HG03432 (cell line): Measurements from ENCODE around the gene MPP3.
"Not testable (repeated sequence)": the region's sequence is repeated elsewhere in the genome, so short reads cannot be mapped to it uniquely, and the experiment has no call there.

ENCODE experiments used
- ATAC-seq: cut with Tn5 transposase; IDR thresholded peaks from one replicate; pipeline ENCODE4 v1.9.1; 2021; ENCODE audit warnings: mild to moderate bottlenecking, moderate library complexity; ENCODE audit not compliant: unreplicated experiment

MPP3 gene

GRCh38 chr17:43809121-43809520 lies 23.8 kb downstream of the MPP3 start:
- ATAC-seq: no peak

- no peak for ATAC-seq
These were observed 24.9 kb downstream of the MPP3 start for GRCh38 chr17:43808076-43808475.

GRCh38 chr17:43805117-43805516 lies 27.8 kb downstream of the MPP3 start:
- ATAC-seq: no peak

- ATAC-seq: no peak
These were observed 29.2 kb downstream of the MPP3 start for GRCh38 chr17:43803758-43804157.

- no peak for ATAC-seq
These were observed 31.1 kb downstream of the MPP3 start for GRCh38 chr17:43801844-43802243.

- no peak for ATAC-seq
These were observed 32.2 kb downstream of the MPP3 start for GRCh38 chr17:43800736-43801135.

- no peak for ATAC-seq
These were observed 33.9 kb downstream of the MPP3 start for GRCh38 chr17:43799047-43799446.

GRCh38 chr17:43798024-43798423 lies 34.9 kb downstream of the MPP3 start:
- ATAC-seq: not testable (repeated sequence)

GRCh38 chr17:43792668-43793067 lies 40.3 kb downstream of the MPP3 start:
- not testable (repeated sequence) for ATAC-seq

- ATAC-seq: no peak
These were observed 41.4 kb downstream of the MPP3 start for GRCh38 chr17:43791589-43791988.

GRCh38 chr17:43790311-43790940 lies 42.5 kb downstream of the MPP3 start:
- no peak for ATAC-seq

- no peak for ATAC-seq
These were observed 43.5 kb downstream of the MPP3 start for GRCh38 chr17:43789482-43789881.

GRCh38 chr17:43788540-43788939 lies 44.4 kb downstream of the MPP3 start:
- no peak for ATAC-seq

- no peak for ATAC-seq
These were observed 45.2 kb downstream of the MPP3 start for GRCh38 chr17:43787728-43788127.

GRCh38 chr17:43784628-43785101 lies 48.3 kb downstream of the MPP3 start:
- ATAC-seq: no peak

GRCh38 chr17:43784068-43784467 lies 48.9 kb downstream of the MPP3 start:
- no peak for ATAC-seq

- ATAC-seq: no peak
These were observed 49.8 kb downstream of the MPP3 start for GRCh38 chr17:43782913-43783680.

GRCh38 chr17:43780135-43780534 lies 52.8 kb downstream of the MPP3 start, which contains the start of gene CFAP97D1:
CFAP97D1 (plus strand) TSS chr17:43780435; CDS start chr17:43780463, 28 bp downstream.
- ATAC-seq: no peak

GRCh38 chr17:43779145-43780125 lies 53.5 kb downstream of the MPP3 start:
- peak; percentile 17 for ATAC-seq

- ATAC-seq: peak; percentile 93
These were observed 54.4 kb downstream of the MPP3 start, which contains the start of gene DUSP3 for GRCh38 chr17:43778337-43779144. DUSP3 (minus strand) TSS chr17:43778977; CDS start chr17:43778924, 53 bp downstream.
